Upper lobe of right lung (tissue), 1 donor: ENCODE results near the gene ATP1A4. TPM values are rescaled to one million over a fixed set of nuclear protein-coding genes. Genes with fewer than 3 reads are reported as not detected.

ENCODE experiments used
- ATAC-seq: fragments of 200-7000 bp; cut with Tn5 transposase; one replicate; pipeline ENCODE4 v1.9.1; 2020; ENCODE audit warnings: mild to moderate bottlenecking, moderate library complexity
- DNase-seq: peaks from one replicate; pipeline ENCODE4 v3.0.0-alpha.2; 2020
- H3K27ac ChIP-seq: fragments of 200-600 bp; one replicate; pipeline ENCODE4 v1.8.0; 2022
- H3K27me3 ChIP-seq: fragments of 200-600 bp; one replicate; pipeline ENCODE4 v1.8.0; 2022; ENCODE audit warnings: mild to moderate bottlenecking
- H3K36me3 ChIP-seq: fragments of 200-600 bp; one replicate; pipeline ENCODE4 v1.8.0; 2022
- H3K4me1 ChIP-seq: fragments of 200-600 bp; one replicate; pipeline ENCODE4 v1.8.0; 2022
- H3K4me3 ChIP-seq: fragments of 200-600 bp; one replicate; pipeline ENCODE4 v1.8.0; 2022; ENCODE audit warnings: mild to moderate bottlenecking
- H3K9me3 ChIP-seq: fragments of 200-600 bp; one replicate; pipeline ENCODE4 v1.8.0; 2022
- intact Hi-C: fragments of 100-400 bp; cut with DNase I; formaldehyde crosslinking; loops from one replicate; pipeline ENCODE4 v1.11.0; 2022
- total RNA-seq: library from RNA; stranded (reverse); fragmentation: NEBNext Ultra II Directional; extraction: Animal tissue kit (Norgen Biotek cat#: 25700); gene quantifications from one replicate; pipeline ENCODE4 v1.2.1, GENCODE V29; 2021
- TF ChIP-seq, protein P1 (sequence below): fragments of 200-600 bp; IDR thresholded peaks from one replicate; pipeline ENCODE4 v1.8.0; 2022; ENCODE audit warnings: antibody characterized with exemption
- donor health status: DM: no; HTN: yes; CAD: no; lungs with severe emphysema.

The ATP1A4 gene
- total RNA-seq, 1 donor from 2014 or later = 0.96 TPM

DNA sequence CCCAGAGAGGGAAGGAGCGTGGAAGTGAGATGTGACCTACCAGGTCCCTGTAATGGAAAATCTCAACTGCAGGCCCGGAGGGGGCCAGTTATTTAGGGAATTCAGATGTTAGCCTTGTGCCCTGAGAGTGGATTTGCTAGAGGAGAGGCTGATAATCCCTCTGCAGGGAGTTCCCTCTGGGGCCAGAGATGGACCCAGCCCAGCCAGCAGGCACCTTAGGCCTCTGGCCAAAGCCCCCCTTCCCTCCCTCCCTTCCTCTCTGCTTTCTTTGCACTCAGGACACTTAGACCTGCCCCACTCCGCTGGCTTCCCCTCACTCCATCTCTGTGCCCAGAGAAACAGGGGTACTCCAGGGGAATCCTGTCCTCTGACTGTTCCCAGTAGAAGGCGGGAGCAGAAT lies 37.3 kb upstream of the ATP1A4 start:
- ATAC-seq (no peak), DNase-seq (no peak)
- H3K4me3 ChIP-seq = no peak overlapping the region
- H3K27ac ChIP-seq = no peak overlapping the region
- intact Hi-C loops = no loop called here
- H3K36me3 ChIP-seq = no peaks in the 10 kb centered on the region
- H3K4me1 ChIP-seq = no peaks in the 10 kb centered on the region
- no peaks in the 10 kb centered on the region for H3K9me3 ChIP-seq
- TF ChIP-seq, protein P1, sequence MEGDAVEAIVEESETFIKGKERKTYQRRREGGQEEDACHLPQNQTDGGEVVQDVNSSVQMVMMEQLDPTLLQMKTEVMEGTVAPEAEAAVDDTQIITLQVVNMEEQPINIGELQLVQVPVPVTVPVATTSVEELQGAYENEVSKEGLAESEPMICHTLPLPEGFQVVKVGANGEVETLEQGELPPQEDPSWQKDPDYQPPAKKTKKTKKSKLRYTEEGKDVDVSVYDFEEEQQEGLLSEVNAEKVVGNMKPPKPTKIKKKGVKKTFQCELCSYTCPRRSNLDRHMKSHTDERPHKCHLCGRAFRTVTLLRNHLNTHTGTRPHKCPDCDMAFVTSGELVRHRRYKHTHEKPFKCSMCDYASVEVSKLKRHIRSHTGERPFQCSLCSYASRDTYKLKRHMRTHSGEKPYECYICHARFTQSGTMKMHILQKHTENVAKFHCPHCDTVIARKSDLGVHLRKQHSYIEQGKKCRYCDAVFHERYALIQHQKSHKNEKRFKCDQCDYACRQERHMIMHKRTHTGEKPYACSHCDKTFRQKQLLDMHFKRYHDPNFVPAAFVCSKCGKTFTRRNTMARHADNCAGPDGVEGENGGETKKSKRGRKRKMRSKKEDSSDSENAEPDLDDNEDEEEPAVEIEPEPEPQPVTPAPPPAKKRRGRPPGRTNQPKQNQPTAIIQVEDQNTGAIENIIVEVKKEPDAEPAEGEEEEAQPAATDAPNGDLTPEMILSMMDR = no peak
- no peaks in the 10 kb centered on the region for H3K27me3 ChIP-seq

DNA sequence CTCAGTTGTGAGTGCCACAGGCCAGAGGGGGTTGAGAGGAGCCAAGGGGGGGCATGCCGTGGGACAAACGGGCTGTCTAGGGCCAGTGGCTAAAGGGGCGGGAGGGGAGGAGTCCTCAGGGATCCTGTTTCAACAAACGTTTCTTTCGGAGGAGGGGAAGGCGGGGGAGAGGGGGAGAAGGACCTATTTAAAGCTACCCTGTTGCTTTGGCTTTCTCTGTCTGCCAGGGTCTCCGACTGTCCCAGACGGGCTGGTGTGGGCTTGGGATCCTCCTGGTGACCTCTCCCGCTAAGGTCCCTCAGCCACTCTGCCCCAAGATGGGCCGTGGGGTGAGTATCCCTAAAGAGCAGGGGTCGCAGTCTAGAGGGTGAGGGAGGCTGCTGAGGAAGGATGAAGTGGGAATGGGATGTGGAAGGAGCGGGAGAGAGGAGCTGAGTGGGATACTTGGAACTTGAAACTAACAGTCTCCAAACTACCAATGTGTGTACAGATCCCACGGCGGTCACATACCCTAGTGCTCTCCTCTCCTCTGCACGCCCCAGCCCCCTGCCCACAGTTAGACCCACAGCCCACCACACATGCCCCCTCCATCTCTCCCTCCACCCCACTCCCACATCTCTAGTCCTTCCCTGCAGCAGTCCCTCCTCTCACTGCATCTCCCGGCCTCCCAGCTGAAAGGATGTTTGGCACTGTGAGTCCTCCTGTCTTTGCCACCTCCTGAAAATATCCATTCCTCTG lies 35.7 kb upstream of the ATP1A4 start, which contains the start of gene ATP1A2:
ATP1A2 (plus strand) TSS at position 215 of the 738 bp plus-strand sequence; CDS start at position 318, 103 bp downstream.
- TF ChIP-seq, protein P1 = no peak
- H3K27ac ChIP-seq = no peak within 1 kb of the TSS
- no peaks in the 10 kb centered on the region for H3K36me3 ChIP-seq
- DNase-seq (no peak), ATAC-seq (no peak)
- peak within 1 kb of the TSS; percentile 8 for H3K4me3 ChIP-seq
- no peaks in the 10 kb centered on the region for H3K4me1 ChIP-seq
- no peaks in the 10 kb centered on the region for H3K9me3 ChIP-seq
- no peaks in the 10 kb centered on the region for H3K27me3 ChIP-seq
- intact Hi-C loops = no loop called here

DNA sequence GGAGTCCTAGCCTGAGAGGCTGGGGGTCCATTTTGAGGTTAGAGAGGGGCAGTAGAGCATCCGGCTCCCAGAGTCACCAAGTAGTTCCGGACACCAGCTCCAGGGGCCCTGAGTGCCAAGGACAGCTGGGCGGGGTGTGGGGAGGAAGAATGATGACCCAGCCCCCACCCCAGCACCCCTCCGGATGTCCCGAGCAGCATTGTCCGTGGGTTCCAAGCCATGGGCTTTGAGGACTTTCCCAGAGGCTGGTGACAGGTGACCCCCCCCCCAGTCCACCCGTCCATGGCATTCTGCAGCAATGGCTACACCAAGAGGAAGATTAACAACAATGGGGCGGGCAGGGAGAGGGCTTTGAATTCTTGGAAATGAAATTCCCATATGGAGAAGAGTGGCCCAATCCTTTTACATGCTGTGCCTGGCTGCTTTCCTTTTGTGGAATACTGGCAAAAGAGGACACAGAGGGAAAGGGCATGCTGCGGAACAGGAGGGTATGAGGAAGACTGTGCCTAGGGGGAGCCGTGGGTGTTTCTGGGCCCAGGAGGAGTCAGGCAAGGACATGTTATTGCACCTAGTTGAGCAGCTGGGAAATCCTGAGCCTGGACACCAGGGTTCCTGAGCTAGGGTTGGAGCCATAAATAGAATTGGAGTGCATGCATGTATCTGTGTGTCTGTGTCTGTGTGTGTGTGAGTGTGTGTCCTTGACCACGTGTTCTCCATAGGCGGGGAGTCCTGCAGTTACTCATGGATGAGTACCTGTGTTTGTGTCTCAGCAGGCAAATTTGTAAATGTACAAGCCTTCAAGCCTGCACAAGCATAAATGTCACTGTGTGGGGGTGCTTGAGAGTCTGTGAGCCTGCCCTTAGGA lies 34.9 kb upstream of the ATP1A4 start:
- H3K27ac ChIP-seq = no peak overlapping the region
- ATAC-seq = no peak
- no peaks in the 10 kb centered on the region for H3K9me3 ChIP-seq
- TF ChIP-seq, protein P1 = no peak
- H3K36me3 ChIP-seq = no peaks in the 10 kb centered on the region
- intact Hi-C loops = no loop called here
- peak overlapping the region; percentile 8 for H3K4me3 ChIP-seq
- DNase-seq = no peak
- H3K4me1 ChIP-seq = no peaks in the 10 kb centered on the region
- no peaks in the 10 kb centered on the region for H3K27me3 ChIP-seq

DNA sequence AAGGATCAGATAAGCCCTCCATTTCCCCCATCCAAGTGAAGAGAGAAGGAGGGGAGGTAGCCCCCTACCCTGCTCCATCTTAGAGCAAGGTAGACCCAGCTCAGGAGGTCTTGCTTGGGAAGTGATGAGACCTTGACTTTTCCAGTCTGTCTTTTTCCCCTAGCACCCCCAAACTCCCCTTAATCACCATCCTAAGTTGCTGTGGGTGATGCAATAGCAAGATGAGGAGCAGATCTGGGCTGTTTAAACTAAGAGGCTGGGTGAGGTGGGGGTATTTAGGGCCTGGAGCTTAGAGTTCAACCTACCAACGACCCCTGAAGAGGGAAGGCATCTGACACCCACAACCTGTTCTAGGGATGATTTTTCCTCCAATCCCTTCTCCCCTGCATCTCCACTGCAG lies 34.1 kb upstream of the ATP1A4 start:
- no peaks in the 10 kb centered on the region for H3K27me3 ChIP-seq
- no peak overlapping the region for H3K27ac ChIP-seq
- H3K9me3 ChIP-seq = no peaks in the 10 kb centered on the region
- intact Hi-C loops = no loop called here
- H3K36me3 ChIP-seq = no peaks in the 10 kb centered on the region
- ATAC-seq (no peak), DNase-seq (no peak)
- H3K4me1 ChIP-seq = no peaks in the 10 kb centered on the region
- TF ChIP-seq, protein P1 = no peak
- H3K4me3 ChIP-seq = no peak overlapping the region

DNA sequence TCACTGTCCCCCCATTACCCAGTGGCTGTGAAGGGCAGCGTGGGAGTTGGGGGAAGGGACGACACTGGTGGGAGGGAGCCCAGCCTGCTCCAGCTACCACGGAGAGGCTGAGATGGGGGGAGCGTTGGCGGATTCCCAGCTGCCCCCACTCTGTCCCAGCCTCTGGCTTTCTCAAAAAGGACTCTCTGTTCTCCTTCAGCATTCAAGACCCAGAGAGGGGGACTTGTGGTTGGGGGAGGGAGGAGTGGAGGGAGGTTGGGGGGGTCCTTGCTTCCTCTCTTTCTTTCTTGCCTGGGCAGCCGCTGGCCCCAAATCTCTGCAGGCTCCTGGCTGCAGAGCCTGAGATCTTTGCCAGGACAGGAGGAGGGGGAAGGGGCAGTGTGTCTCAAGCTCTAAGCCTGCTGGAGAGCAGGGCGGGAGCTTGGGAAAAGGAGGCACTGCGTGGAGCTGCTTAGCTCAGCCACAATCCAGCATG lies 33.7 kb upstream of the ATP1A4 start:
- intact Hi-C loops = no loop called here
- Histone ChIP-seq H3K4me1 (no peaks in the 10 kb centered on the region), H3K9me3 (no peaks in the 10 kb centered on the region), H3K27me3 (no peaks in the 10 kb centered on the region), H3K36me3 (no peaks in the 10 kb centered on the region), H3K4me3 (no peak overlapping the region), H3K27ac (no peak overlapping the region)
- DNase-seq = no peak
- TF ChIP-seq, protein P1 = no peak
- peak; percentile 67 for ATAC-seq
